A549 (cell line): ENCODE results near the gene RASGRF1. TPM values are rescaled to one million over a fixed set of nuclear protein-coding genes. Genes with fewer than 3 reads are reported as not detected.

ENCODE experiments used
- ATAC-seq, 2 experiments: fragments of 200-7000 bp in 1 of 2; fragments of >200 bp in 1 of 2; cut with Nextera tagmentation in 1 of 2; cut with Tn5 transposase in 1 of 2; 3 replicates each; pipeline versions ENCODE4 v1.8.0 to v1.9.1; 2018 to 2020; ENCODE audit warnings: mild to moderate bottlenecking in 1 of 2, moderate library complexity in 1 of 2
- CTCF ChIA-PET: fragments of 300-600 bp; sonication (Branson Sonifier 250); formaldehyde crosslinking; extraction: SDS; loops from one replicate; lab custom pipeline; 2021; ENCODE audit warnings: antibody characterized with exemption, inconsistent platforms; lab: Yijun Ruan, JAX
- POLR2A ChIA-PET: fragments of 350-600 bp; formaldehyde crosslinking; extraction: SDS; loops from one replicate; lab custom pipeline; 2021; ENCODE audit warnings: antibody characterized with exemption, inconsistent platforms; lab: Yijun Ruan, JAX
- DNase-seq, 2 experiments: peaks; one replicate each; pipeline versions ENCODE4 v3.0.0 to v3.0.0-alpha.2; 2011 to 2016; ENCODE audit warnings: low read depth in 1 of 2, low spot score in 1 of 2
- FAIRE-seq: peaks from 2 replicates; lab custom pipeline; 2011; peaks lifted over from hg19 to GRCh38; lab: Jason Lieb, UNC
- H3K27ac ChIP-seq, 2 experiments: fragments of >200 bp; sonication (Bioruptor Twin); formaldehyde crosslinking; 3 replicates each; pipeline ENCODE4 v1.5.1; 2016 to 2017
- H3K4me1 ChIP-seq: fragments of >200 bp; sonication (Bioruptor Twin); formaldehyde crosslinking; 3 replicates; pipeline ENCODE4 v1.6.1; 2016
- H3K4me2 ChIP-seq: fragments of >200 bp; sonication (Bioruptor Twin); formaldehyde crosslinking; 3 replicates; pipeline ENCODE4 v1.6.1; 2016
- H3K4me3 ChIP-seq: fragments of >200 bp; sonication (Bioruptor Twin); formaldehyde crosslinking; 3 replicates; pipeline ENCODE4 v1.5.1; 2016
- H3K9me3 ChIP-seq: fragments of >200 bp; sonication (Bioruptor Twin); formaldehyde crosslinking; 3 replicates; pipeline ENCODE4 v1.6.1; 2016
- BHLHE40 ChIP-seq: IDR thresholded peaks from 2 replicates; pipeline ENCODE4 v1.6.1; 2012; ENCODE audit warnings: low read depth, low read length, inconsistent platforms
- CBX8 ChIP-seq: fragments of 200-600 bp; sonication (generic); IDR thresholded peaks from 2 replicates; pipeline ENCODE4 v1.6.1; 2016
- CEBPB ChIP-seq, 2 experiments: fragments of >200 bp in 1 of 2; sonication (Bioruptor Twin) in 1 of 2; formaldehyde crosslinking in 1 of 2; IDR thresholded peaks; 2 replicates each; pipeline ENCODE4 v1.6.1; 2012 to 2016
- CHD2 ChIP-seq: fragments of 150-350 bp; IDR thresholded peaks from 2 replicates; pipeline ENCODE4 v1.6.1; 2014; ENCODE audit warnings: low read length; ENCODE audit not compliant: partially characterized antibody
- EHMT2 ChIP-seq: fragments of 200-600 bp; sonication (generic); IDR thresholded peaks from 2 replicates; pipeline ENCODE4 v1.6.1; 2016; ENCODE audit warnings: antibody characterized with exemption, low read depth, mild to moderate bottlenecking, moderate library complexity
- ESRRA ChIP-seq: fragments of 150-350 bp; IDR thresholded peaks from 2 replicates; pipeline ENCODE4 v1.6.1; 2014; ENCODE audit warnings: mild to moderate bottlenecking, low read length, borderline replicate concordance
- FOSL2 ChIP-seq, 2 experiments: fragments of 450-650 bp in 1 of 2; fragments of >200 bp in 1 of 2; sonication (Bioruptor Twin) in 1 of 2; formaldehyde crosslinking; IDR thresholded peaks; 2 replicates each; pipeline versions ENCODE4 v1.5.0 to v1.6.1; 2016 to 2020; ENCODE audit warnings: mild to moderate bottlenecking in 1 of 2, moderate library complexity in 1 of 2
- FOXS1 ChIP-seq: fragments of 250-450 bp; sonication (Bioruptor Pico); IDR thresholded peaks from 2 replicates; pipeline ENCODE4 v1.5.0; 2020; ENCODE audit warnings: mild to moderate bottlenecking, moderate library complexity
- GATA3 ChIP-seq: IDR thresholded peaks from 2 replicates; pipeline ENCODE4 v1.6.1; 2012; ENCODE audit warnings: borderline replicate concordance
- HEYL ChIP-seq: fragments of 250-450 bp; sonication (Bioruptor Pico); IDR thresholded peaks from 2 replicates; pipeline ENCODE4 v1.8.0; 2021; ENCODE audit warnings: mild to moderate bottlenecking, moderate library complexity
- JUNB ChIP-seq: fragments of >200 bp; sonication (Bioruptor Twin); formaldehyde crosslinking; IDR thresholded peaks from 2 replicates; pipeline ENCODE4 v1.6.1; 2016
- MAFK ChIP-seq: fragments of 450-650 bp; IDR thresholded peaks from 2 replicates; pipeline ENCODE4 v1.6.1; 2014; ENCODE audit not compliant: partially characterized antibody
- MAZ ChIP-seq: fragments of 150-350 bp; IDR thresholded peaks from 2 replicates; pipeline ENCODE4 v1.6.1; 2014; ENCODE audit warnings: antibody characterized with exemption, low read depth, low read length, borderline replicate concordance
- MYC ChIP-seq: IDR thresholded peaks from 2 replicates; pipeline ENCODE4 v1.6.1; 2012; ENCODE audit warnings: mild to moderate bottlenecking, inconsistent platforms, low read length, improper control_type of control experiment, borderline replicate concordance
- NR3C1 ChIP-seq: fragments of >200 bp; sonication (Bioruptor Twin); formaldehyde crosslinking; IDR thresholded peaks from 3 replicates; pipeline ENCODE4 v1.6.1; 2017
- PHF8 ChIP-seq: fragments of 200-600 bp; sonication (generic); IDR thresholded peaks from 2 replicates; pipeline ENCODE4 v1.6.1; 2016; ENCODE audit warnings: low read depth, mild to moderate bottlenecking, antibody characterized with exemption, moderate library complexity, borderline replicate concordance
- RNF2 ChIP-seq: fragments of 200-600 bp; sonication (generic); IDR thresholded peaks from 2 replicates; pipeline ENCODE4 v1.6.1; 2016; ENCODE audit warnings: low read depth, mild to moderate bottlenecking, antibody characterized with exemption, moderate library complexity, borderline replicate concordance
- ZC3H11A ChIP-seq: fragments of 450-650 bp; IDR thresholded peaks from 2 replicates; pipeline ENCODE4 v1.6.1; 2014; ENCODE audit warnings: antibody characterized with exemption, mild to moderate bottlenecking
- WGBS: methylation state at CpG from one replicate; pipeline ENCODE4 v1.1.6; 2017; ENCODE audit errors: missing lambda C conversion rate; 5-methylcytosine and 5-hydroxymethylcytosine counted together
- polyA plus RNA-seq, 4 experiments: library from polyadenylated mRNA; depleted of rRNA in 3 of 4; stranded (reverse); fragments of >200 nt; fragmentation: RNase III in 1 of 4; extraction: RNeasy Plus Mini Kit Qiagen cat#74134 plus additional on column Dnase treatment in 1 of 4; gene quantifications; 2 replicates in 3 of 4; 3 replicates in 1 of 4; pipeline ENCODE4 v1.2.3, GENCODE V29; 2011 to 2017
- TF ChIP-seq, protein P1 (sequence below): fragments of 200-600 bp; sonication (generic); IDR thresholded peaks from 2 replicates; pipeline ENCODE4 v1.6.1; 2016; ENCODE audit warnings: antibody characterized with exemption, mild to moderate bottlenecking, moderate library complexity
- TF ChIP-seq, protein P2 (sequence below): fragments of 250-450 bp; sonication (Bioruptor Pico); IDR thresholded peaks from 2 replicates; pipeline ENCODE4 v1.5.0; 2021; ENCODE audit warnings: mild to moderate bottlenecking, moderate library complexity, borderline replicate concordance
- TF ChIP-seq, protein P3 (sequence below): fragments of >200 bp; sonication (Bioruptor Twin); formaldehyde crosslinking; IDR thresholded peaks from 2 replicates; pipeline ENCODE4 v1.6.1; 2016
- TF ChIP-seq, protein P4 (sequence below): fragments of 150-350 bp; IDR thresholded peaks from 2 replicates; pipeline ENCODE4 v1.6.1; 2014; ENCODE audit warnings: low read depth, mild to moderate bottlenecking, low read length

Gene RASGRF1
- polyA plus RNA-seq, 2 of the 4 experiments (the other 2 are of a cell fraction) = 0.13 to 0.21 TPM

DNA sequence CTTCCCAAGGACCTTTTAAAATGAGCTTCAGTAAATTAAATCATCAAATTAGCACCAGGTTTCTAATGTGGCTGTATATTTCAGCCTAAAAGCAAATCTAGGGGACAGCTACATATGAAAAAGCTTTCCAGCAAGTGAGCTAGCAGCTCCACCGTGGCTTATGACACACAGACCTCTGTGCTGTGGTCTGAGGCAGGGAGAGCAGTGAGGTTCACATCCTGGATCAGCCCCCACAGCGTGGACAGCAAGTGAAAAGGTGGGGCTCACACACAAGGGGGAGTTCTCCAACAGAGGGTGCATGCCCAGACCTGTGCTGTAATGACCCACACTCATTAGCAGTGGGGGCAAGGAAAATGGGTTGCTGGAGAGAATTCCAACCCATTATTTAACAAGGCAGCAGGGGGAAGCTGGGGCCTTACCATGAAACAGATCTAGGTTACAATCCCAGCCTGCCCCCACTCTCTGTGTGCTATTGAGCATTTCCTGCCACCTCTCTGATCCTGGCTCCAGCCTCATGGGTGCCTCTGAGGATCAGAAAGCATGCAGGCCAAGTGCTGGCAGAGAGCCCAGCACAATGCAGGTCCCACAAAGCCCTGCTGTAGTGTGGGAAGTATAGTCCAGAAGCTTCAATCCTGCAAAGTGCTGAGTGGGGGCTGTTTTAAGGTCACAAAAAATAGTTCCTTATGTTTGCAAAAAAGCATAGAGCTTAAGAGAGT is 48.2 kb downstream of the RASGRF1 start:
- Histone ChIP-seq H3K9me3 (peaks cover 16% of the 10 kb centered on the region), H3K27ac (no peak overlapping the region), H3K4me3 (no peak overlapping the region), H3K4me1 (no peaks in the 10 kb centered on the region), H3K4me2 (no peak overlapping the region)
- FAIRE-seq = no peak
- ChIA-PET POLR2A (no interaction called here), CTCF (interaction anchor here (0.7 to 1.6 kb wide), 7 partner anchors 8 to 142 kb away, joined by 3 to 12 read pairs (median 4); no protein-coding TSS in a partner anchor)
- no peak for DNase-seq
- TF ChIP-seq RNF2 (no peak), GATA3 (no peak), JUNB (no peak), FOXS1 (CRISPR knock-in tag) (no peak), ESRRA (no peak)
- TF ChIP-seq, protein P1, sequence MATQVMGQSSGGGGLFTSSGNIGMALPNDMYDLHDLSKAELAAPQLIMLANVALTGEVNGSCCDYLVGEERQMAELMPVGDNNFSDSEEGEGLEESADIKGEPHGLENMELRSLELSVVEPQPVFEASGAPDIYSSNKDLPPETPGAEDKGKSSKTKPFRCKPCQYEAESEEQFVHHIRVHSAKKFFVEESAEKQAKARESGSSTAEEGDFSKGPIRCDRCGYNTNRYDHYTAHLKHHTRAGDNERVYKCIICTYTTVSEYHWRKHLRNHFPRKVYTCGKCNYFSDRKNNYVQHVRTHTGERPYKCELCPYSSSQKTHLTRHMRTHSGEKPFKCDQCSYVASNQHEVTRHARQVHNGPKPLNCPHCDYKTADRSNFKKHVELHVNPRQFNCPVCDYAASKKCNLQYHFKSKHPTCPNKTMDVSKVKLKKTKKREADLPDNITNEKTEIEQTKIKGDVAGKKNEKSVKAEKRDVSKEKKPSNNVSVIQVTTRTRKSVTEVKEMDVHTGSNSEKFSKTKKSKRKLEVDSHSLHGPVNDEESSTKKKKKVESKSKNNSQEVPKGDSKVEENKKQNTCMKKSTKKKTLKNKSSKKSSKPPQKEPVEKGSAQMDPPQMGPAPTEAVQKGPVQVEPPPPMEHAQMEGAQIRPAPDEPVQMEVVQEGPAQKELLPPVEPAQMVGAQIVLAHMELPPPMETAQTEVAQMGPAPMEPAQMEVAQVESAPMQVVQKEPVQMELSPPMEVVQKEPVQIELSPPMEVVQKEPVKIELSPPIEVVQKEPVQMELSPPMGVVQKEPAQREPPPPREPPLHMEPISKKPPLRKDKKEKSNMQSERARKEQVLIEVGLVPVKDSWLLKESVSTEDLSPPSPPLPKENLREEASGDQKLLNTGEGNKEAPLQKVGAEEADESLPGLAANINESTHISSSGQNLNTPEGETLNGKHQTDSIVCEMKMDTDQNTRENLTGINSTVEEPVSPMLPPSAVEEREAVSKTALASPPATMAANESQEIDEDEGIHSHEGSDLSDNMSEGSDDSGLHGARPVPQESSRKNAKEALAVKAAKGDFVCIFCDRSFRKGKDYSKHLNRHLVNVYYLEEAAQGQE = no peak
- TF ChIP-seq, protein P2, sequence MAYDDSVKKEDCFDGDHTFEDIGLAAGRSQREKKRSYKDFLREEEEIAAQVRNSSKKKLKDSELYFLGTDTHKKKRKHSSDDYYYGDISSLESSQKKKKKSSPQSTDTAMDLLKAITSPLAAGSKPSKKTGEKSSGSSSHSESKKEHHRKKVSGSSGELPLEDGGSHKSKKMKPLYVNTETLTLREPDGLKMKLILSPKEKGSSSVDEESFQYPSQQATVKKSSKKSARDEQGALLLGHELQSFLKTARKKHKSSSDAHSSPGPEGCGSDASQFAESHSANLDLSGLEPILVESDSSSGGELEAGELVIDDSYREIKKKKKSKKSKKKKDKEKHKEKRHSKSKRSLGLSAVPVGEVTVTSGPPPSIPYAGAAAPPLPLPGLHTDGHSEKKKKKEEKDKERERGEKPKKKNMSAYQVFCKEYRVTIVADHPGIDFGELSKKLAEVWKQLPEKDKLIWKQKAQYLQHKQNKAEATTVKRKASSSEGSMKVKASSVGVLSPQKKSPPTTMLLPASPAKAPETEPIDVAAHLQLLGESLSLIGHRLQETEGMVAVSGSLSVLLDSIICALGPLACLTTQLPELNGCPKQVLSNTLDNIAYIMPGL (CRISPR knock-in tag) = no peak
- TF ChIP-seq, protein P3, sequence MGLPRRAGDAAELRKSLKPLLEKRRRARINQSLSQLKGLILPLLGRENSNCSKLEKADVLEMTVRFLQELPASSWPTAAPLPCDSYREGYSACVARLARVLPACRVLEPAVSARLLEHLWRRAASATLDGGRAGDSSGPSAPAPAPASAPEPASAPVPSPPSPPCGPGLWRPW = no peak
- WGBS = 3% methylated on average over 2 of the region's 2 CpGs
- ATAC-seq = no peak

DNA sequence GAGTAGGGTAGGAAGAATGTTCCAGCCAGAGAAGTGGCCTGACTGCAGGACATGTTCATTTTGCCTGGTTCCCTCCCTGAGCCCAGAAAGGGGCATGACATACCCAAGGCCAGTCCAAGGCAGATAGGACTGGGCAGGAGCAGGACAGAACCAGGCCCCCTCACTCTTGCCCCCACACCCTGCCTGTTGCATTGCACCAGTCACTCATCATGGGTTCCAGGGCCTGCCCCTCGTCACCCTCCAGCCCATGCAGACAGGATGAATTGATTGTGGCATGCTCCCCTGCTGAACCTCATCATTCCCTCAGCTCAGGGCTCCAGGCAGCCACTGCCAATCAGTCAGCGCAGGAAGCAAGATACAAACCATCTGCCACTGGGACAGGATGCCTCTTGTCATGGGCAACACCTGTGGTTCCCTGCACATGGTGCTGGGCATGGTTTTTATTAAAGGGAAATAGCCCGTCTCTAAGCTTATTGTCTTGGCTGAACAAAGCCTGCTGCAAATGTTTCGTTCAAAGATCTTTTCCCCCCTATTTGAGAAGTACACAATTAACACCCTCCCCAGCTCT is 48.9 kb downstream of the RASGRF1 start:
- ATAC-seq (no peak), DNase-seq (no peak), FAIRE-seq (no peak)
- Histone ChIP-seq H3K4me1 (no peaks in the 10 kb centered on the region), H3K4me3 (no peak overlapping the region), H3K27ac (no peak overlapping the region), H3K9me3 (peaks cover 16% of the 10 kb centered on the region), H3K4me2 (no peak overlapping the region)
- TF ChIP-seq NR3C1 = no peak
- ChIA-PET POLR2A (no interaction called here), CTCF (interaction anchor here (0.8 to 2.0 kb wide), 7 partner anchors 8 to 143 kb away, joined by 3 to 14 read pairs (median 4); no protein-coding TSS in a partner anchor)
- 8% methylated on average over 4 of the region's 4 CpGs for WGBS

DNA sequence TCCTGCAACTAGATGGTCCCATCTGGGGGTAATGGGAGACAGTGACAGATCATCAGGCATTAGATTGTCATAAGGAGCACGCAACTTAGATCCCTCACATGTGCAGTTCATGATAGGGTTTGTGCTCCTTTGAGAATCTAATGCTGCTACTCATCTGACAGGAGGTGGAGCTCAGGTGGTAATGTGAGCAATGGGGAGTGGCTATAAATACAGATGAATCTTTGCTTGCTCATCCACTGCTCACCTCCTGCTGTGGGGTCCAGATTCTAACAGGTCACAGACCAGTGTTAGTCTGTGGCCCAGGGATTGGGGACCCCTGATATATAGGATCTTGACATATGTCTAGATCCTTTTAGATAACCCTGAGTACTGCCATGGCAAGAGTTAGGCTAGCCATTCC is 52.7 kb downstream of the RASGRF1 start:
- no peak for FAIRE-seq
- H3K4me1 ChIP-seq = no peaks in the 10 kb centered on the region
- no peak overlapping the region for H3K4me3 ChIP-seq
- H3K27ac ChIP-seq = no peak overlapping the region
- ChIA-PET POLR2A (no interaction called here), CTCF (interaction anchor here (0.6 to 2.3 kb wide), 3 partner anchors 10 to 147 kb away, joined by 3 to 12 read pairs (median 4); no protein-coding TSS in a partner anchor)
- DNase-seq = no peak
- peaks cover 13% of the 10 kb centered on the region; the same call in 2 of the 3 replicates for H3K9me3 ChIP-seq
- TF ChIP-seq FOSL2 (IDR thresholded peaks at IDR 0.05) (no peak), FOSL2 (CRISPR knock-in tag; IDR thresholded peaks at IDR 0.05) (no peak), PHF8 (no peak), CHD2 (no peak), CEBPB (IDR thresholded peaks at IDR 0.05) (no peak), BHLHE40 (no peak), EHMT2 (no peak), HEYL (CRISPR knock-in tag) (no peak), CBX8 (no peak), ZC3H11A (no peak), MAZ (no peak), JUNB (no peak), MYC (no peak), ESRRA (no peak), MAFK (no peak)
- TF ChIP-seq, protein P4, sequence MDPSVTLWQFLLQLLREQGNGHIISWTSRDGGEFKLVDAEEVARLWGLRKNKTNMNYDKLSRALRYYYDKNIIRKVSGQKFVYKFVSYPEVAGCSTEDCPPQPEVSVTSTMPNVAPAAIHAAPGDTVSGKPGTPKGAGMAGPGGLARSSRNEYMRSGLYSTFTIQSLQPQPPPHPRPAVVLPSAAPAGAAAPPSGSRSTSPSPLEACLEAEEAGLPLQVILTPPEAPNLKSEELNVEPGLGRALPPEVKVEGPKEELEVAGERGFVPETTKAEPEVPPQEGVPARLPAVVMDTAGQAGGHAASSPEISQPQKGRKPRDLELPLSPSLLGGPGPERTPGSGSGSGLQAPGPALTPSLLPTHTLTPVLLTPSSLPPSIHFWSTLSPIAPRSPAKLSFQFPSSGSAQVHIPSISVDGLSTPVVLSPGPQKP = no peak
- TF ChIP-seq, protein P2 (CRISPR knock-in tag) = no peak
- no peak overlapping the region for H3K4me2 ChIP-seq
- 90% methylated on average over 1 of the region's 1 CpG for WGBS
- ATAC-seq = no peak
